GM12874 (cell line): ENCODE results near the gene ZNF385D.

ENCODE experiments used
- TF ChIP-seq, protein P1 (sequence below): IDR thresholded peaks from 2 replicates; pipeline ENCODE4 v1.5.1; 2011; ENCODE audit warnings: low read depth, mild to moderate bottlenecking, control low read depth, low read length, moderate library complexity; ENCODE audit not compliant: insufficient read depth

Gene ZNF385D

DNA sequence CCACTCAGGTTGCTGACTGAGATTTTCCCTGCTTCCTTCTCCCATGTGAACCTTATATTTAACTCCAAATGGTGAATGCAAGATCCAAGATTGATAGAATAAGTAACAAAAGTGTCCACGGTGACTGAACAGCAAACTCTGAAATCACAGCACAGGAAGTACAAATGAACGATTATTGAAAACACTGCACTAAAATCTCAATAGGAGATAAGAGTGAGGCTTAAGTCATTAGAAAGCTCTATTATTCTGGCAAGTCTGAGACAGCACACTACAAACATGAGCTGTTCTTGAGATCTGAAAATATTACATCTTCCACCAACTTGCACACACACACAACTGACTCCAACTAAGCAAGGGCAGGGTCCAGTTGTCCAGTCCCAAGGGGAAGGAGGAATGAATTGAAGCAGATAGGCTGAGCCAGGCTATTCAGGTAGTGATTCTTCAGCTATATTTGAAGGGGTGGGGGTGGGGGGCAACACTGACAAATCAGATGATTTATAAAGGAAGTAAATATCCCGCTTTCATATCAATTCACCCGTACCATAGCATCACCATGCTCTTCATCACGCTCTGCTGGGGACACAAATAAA, 2.9 kb downstream of the ZNF385D start:
- TF ChIP-seq, protein P1, sequence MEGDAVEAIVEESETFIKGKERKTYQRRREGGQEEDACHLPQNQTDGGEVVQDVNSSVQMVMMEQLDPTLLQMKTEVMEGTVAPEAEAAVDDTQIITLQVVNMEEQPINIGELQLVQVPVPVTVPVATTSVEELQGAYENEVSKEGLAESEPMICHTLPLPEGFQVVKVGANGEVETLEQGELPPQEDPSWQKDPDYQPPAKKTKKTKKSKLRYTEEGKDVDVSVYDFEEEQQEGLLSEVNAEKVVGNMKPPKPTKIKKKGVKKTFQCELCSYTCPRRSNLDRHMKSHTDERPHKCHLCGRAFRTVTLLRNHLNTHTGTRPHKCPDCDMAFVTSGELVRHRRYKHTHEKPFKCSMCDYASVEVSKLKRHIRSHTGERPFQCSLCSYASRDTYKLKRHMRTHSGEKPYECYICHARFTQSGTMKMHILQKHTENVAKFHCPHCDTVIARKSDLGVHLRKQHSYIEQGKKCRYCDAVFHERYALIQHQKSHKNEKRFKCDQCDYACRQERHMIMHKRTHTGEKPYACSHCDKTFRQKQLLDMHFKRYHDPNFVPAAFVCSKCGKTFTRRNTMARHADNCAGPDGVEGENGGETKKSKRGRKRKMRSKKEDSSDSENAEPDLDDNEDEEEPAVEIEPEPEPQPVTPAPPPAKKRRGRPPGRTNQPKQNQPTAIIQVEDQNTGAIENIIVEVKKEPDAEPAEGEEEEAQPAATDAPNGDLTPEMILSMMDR: no peak

DNA sequence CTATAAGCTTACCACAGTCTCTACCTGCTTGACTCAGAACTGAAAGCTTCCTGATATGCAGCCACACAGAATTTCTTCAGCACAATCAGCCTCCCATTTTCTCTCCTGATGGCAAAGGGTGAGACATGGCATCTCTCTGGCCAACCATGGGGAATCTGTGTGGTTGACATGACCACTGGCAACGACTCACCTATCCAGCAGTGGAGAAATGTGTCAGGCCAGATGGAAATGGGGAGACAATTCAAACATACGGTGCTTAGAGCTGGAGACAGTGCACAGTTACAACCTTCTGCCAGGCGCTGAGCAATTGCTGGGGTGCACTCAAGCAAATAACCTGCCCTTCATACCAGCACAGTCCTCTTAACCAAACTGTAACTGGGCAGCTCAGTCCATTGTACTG, 3.6 kb downstream of the ZNF385D start:
- TF ChIP-seq, protein P1: no peak

DNA sequence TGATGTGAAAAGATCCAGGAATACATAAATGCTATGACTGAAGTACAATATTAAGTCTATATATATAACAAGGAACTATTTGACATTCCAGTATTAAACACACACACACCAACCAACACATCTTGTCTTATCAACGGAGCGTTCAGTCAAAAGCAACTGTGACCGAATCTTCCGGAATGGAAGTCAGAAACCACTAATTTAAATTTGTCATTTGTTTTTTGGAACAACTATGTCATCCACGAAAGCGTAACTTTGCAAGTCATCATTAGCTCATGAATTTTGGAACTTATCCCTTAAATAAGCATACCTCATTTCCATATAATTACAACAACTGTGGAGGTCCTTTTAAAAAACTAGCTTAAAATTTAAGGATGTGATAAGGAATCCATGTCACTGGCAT, 5.0 kb downstream of the ZNF385D start:
- TF ChIP-seq, protein P1: no peak

DNA sequence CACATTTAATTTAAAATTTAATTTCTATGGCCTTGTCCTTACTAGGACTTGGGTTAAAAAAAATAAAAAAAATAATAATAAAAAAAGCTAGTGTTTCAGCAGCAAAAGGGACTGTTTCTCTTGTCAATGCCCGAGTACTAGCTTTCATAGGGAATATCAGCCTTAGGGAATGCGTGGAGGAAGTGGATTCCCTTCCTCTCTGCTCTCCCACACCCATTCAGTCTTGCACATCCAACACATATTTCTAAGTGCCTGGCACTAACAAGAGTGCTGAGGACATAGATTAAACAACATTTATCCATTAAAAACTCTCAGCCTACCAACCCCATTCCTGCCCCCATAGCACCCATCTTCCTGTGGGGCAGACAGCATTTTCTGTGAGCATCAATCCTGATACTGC, 6.2 kb downstream of the ZNF385D start:
- TF ChIP-seq, protein P1: no peak

DNA sequence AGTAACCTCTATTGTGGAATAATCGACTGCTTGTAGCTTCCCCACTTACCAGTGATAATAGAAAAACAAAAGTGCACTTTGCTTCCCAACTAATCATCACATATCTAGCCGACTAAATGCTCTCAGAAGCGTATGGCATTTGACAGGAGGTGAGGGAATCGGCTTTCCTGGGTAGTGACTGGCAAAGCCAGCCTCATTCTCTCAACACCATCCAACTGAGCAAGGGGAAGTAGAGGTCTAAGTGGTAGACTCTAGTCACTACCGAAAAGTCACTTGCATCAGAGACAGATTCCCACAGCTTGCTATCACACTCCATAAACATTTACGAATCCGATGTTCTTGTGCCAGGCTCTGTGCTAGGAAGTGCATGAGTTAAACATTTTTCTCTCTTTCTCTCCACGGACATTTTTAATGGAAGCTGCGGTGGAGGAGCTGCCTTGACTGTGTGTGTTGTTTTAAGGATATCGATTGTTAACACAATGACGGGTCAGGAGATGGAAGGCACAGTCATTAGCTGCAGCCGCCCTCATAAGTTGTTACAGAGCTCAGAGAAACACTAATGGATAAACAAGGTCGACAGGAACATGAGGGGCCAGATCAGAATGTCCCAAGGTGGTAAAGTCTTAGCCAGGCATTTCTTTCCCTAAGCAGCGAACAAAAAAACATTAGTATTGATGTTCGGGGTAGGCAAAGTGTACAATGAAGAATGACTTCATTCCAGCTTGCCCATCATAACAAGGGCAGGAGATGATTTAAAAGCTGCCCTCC, 11.9 kb downstream of the ZNF385D start:
- TF ChIP-seq, protein P1: no peak

DNA sequence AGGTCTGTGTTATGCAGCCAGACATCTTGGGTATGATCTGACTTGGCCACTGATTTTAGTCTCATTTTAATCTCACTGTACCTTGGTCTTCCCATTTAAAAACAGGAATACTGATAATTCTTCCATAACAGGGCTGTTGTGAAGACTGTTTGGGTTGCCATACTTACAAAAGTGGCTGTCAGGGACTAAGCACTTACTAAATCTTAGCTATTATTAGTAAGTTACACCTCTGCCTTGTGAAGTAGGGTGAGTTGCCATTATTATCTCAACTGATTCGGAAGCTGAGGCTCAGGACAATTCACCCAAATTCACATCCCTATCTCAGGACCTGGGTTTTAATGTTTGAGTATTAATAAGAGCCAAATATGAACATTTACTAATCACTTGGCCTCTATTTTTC, 12.7 kb downstream of the ZNF385D start:
- TF ChIP-seq, protein P1: no peak

DNA sequence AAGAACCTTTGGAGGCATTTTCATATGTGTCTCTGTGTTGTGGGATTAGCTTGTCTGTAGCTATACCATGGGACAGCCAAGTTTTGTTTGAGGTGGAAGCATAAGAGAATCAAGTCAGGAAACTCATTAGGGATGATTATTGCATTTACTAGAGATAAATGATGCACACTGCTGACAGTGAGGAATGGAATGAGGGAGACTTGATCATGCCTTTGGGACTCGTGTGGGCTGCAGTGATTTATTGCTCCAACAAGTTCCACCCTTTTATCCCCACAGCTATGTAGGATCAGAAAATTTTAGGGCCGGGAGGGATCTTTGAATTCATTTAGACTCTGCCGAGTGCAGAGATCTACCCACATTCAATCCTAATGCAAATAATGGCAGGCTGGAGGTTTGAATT, 16.3 kb downstream of the ZNF385D start:
- TF ChIP-seq, protein P1: no peak
